ENCODE data around the gene PTGIS.

- TF ChIP-seq POLR2A (IDR thresholded peaks at IDR 0.05) (no peak), CTCF (IDR thresholded peaks at IDR 0.05) (no peak), POLR2AphosphoS5 (IDR thresholded peaks at IDR 0.05) (no peak)
These were observed 71.2 kb downstream of the PTGIS start for GRCh38 chr20:49496553-49497397.

Measured in prostate gland (tissue), 2 donors.